ENCODE data around the gene FBXO21.
"Not testable (repeated sequence)": the region's sequence is repeated elsewhere in the genome, so short reads cannot be mapped to it uniquely, and the experiment has no call there.

The FBXO21 gene

GRCh38 chr12:117109943-117110635 lies 80.2 kb downstream of the FBXO21 start:
- no peak for DNase-seq (ENCODE audit: low read depth, low spot score)

DNA sequence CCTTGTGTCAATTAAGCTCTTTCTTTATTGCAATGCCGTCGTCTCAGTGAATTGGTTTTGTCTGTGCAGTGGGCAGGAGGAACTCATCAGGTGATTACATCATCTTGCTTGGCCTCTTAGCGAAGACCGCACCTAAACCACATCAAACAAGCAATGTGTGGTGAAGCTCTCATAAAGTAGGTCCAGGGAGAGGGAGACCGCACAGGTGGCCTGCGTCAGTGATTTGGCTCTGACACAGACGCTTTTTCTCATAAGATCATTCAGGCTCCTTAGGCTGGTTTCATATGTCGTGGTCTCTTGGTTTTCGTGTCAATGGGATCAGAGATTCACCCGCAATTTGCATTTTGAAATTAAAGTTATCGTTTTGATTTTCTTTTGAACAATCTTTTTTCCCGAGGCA lies 84.4 kb downstream of the FBXO21 start:
- no peak for DNase-seq (ENCODE audit: low read depth, low spot score)

- DNase-seq (ENCODE audit: low read depth, low spot score) = not testable (repeated sequence)
Observed at GRCh38 chr12:117104003-117104402, 86.3 kb downstream of the FBXO21 start.

GRCh38 chr12:117102800-117103181 lies 87.5 kb downstream of the FBXO21 start:
- DNase-seq (ENCODE audit: low read depth, low spot score) = no peak

GRCh38 chr12:117101953-117102799 lies 88.1 kb downstream of the FBXO21 start:
- DNase-seq (ENCODE audit: low read depth, low spot score) = no peak

- no peak for DNase-seq (ENCODE audit: low read depth, low spot score)
Observed at GRCh38 chr12:117100851-117101673, 89.2 kb downstream of the FBXO21 start.

GRCh38 chr12:117100251-117100650 lies 90.0 kb downstream of the FBXO21 start:
- no peak for DNase-seq (ENCODE audit: low read depth, low spot score)

DNA sequence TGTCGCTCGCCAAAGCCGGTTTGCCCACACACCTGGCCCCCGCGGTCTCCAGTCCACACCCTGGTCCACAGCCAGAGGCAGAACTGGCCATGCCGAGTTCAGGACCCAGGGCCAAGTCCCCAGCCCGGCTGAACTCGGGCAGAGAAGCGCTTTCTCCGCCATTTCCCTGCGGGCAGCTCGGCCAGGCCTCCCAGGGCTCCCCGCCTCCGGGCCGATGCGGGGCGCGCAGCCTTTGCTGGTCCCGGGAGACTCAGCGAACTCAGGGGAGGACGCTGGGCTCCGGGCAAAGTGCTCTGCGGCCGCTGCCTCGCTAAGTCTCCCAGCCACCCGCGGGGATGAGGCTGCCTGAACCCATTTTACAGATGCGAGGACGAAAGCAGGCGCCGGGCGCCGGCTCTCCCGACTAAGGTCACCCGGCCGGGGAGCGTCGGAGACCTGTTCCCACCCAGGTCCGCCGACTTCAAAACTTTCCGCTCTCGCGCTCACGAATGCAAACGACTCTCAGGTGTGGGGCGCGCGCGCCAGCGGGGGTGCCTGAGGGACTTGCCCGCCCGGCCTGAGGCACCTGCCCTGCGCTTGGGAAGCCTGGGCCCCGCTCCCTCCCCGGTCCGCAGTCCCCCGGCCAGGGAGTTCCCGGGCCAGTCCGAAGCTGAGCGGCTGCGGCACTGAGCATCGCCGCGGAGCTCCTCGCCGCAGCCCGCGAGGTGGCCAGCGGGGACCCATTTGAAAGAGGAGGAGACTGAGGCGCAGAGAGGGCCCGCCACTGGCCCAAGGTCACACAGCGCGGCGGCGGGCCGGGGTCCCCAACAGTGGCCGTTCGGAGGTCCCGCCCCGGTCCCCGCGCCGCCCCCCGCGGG lies 91.7 kb downstream of the FBXO21 start:
- no peak for DNase-seq (ENCODE audit: low read depth, low spot score)

GRCh38 chr12:117098024-117098360 lies 92.3 kb downstream of the FBXO21 start:
- DNase-seq (ENCODE audit: low read depth, low spot score) = no peak

GRCh38 chr12:117097159-117097558 lies 93.1 kb downstream of the FBXO21 start:
- no peak for DNase-seq (ENCODE audit: low read depth, low spot score)

DNA sequence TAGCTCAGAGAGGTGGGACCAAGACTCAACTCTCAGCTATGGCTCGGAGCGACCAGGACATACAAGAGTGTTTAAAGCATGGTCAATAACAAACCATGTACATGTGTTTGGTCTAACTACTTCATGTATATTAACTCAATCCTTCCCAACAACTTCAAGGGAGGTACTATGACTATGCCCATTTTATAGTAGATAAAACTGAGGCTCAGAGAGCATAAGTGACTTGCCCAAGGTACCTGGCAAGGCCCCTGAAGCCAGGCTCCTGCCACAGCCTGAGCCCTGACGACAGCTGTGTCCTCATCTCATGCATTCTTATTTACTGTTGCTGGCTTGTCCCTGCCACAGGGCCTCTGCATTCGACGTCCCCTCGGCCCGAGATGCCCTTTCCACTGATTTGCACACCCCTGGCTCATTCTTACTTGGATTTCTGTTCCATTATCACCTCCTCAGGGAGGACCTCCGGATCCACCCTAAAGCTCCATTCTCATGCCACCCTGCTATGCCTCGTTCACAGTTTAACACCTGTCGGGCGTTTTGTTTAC lies 93.7 kb downstream of the FBXO21 start:
- DNase-seq (ENCODE audit: low read depth, low spot score) = no peak

GRCh38 chr12:117095191-117095590 lies 95.1 kb downstream of the FBXO21 start:
- not testable (repeated sequence) for DNase-seq (ENCODE audit: low read depth, low spot score)

DNA sequence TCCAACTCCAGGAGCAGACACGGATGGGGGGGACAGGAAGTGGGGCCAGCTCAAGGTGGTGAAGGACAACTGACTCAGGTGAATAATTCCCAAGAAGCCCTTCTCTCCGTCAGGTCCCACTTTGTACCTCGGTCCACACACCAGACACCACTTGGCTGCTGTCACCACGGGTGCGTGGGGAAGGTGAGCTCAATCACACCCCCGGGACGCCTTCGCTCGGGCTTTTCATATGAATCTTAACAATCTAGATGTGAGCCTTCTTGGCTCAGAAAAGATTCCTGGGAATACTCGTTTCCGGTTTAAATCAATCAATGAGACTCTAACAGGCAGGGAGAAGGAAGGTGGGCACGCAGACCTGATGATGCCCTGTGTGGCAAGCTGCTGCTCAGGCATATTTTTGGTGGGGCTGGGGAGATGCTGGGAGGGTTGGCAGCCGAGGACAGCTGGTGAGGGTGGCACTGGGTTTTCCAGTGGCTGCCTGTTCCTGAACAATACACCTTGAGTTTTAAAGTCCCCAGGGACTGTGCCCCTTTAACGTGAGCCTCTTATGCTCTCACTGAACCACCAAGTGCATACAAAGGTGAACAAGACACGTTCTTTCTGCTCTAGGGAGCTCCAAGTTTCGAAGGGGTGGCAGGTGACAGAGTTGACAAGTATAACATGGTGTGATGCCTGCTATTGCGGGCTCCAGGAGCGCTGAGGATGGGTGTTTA lies 96.2 kb downstream of the FBXO21 start:
- DNase-seq (ENCODE audit: low read depth, low spot score) = no peak

DNA sequence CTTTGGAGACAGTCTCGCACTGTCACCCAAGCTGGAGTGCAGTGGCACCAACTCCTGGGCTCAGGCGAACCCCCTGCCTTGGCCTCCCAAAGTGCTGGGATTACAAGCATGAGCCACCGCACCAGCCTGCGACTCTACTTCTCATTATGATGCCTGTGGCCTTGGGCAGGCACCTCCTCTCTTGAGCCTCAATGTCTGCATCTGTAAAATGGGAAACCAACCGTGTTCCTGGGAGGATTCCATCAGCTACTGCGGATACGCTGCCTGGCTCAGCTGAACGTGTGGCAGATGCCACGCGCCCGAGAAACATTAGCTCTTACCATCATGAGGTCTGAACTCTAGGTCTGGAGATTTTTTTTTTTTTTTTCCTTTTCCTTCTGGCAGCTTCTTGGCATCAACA lies 96.8 kb downstream of the FBXO21 start:
- no peak for DNase-seq (ENCODE audit: low read depth, low spot score)

DNA sequence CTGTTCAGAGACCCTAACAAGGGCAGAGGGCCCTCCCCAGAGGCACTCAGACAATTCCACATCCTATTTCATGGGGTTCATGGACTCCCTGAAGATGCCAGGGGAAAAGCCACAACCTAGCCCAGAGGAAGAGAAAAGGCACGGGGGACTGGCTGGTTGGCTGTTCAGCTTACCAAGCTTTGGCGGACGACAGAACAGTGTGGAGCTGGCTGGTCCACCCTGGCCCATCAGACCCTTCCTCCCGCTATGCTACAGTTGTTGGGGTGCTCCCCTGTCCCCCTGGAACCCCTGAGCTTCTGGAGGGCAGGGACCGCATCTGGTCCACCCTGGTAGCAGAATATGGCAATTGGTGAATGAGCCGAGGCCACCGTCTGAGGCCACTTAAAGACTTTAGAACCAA lies 97.4 kb downstream of the FBXO21 start:
- no peak for DNase-seq (ENCODE audit: low read depth, low spot score)

DNA sequence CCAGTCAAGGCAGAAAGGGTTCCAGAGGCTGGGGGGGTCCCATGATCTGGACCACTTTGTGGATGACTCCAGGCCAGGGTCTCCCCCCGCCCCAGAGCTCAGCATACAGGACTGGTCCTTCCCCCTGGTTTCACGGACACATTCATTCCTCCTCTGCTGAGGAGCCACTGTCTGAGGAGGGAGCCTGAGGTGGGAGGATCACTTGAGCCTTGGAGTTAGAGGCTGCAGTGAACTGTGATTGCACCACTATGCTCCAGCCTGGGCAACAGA lies 97.8 kb downstream of the FBXO21 start:
- DNase-seq (ENCODE audit: low read depth, low spot score) = no peak

Data from iPS DF 19.7 (cell line).